GM23338 (cell line): ENCODE measurements around the gene ABHD16A.

ENCODE experiments used
- EZH2 ChIP-seq: fragments of 200-600 bp; sonication (generic); IDR thresholded peaks from one replicate; pipeline ENCODE4 v1.8.0; 2017; ENCODE audit warnings: antibody characterized with exemption, mild to moderate bottlenecking, low read depth; ENCODE audit not compliant: unreplicated experiment
- EZH2phosphoT487 ChIP-seq: fragments of 200-600 bp; sonication (generic); IDR thresholded peaks from one replicate; pipeline ENCODE4 v1.8.1; 2018; ENCODE audit warnings: antibody characterized with exemption; ENCODE audit not compliant: unreplicated experiment
- JUNB ChIP-seq: IDR thresholded peaks from one replicate; pipeline ENCODE4 v1.6.1; 2016; ENCODE audit warnings: antibody characterized with exemption; ENCODE audit not compliant: unreplicated experiment
- POLR2AphosphoS5 ChIP-seq: IDR thresholded peaks from 2 replicates; pipeline ENCODE4 v1.6.1; 2016; ENCODE audit warnings: antibody characterized with exemption, low read depth
- STAT1 ChIP-seq: IDR thresholded peaks from one replicate; pipeline ENCODE4 v1.6.1; 2016; ENCODE audit warnings: antibody characterized with exemption; ENCODE audit not compliant: unreplicated experiment
- TF ChIP-seq, protein P1 (sequence below), 2 experiments: fragments of 200-600 bp in 1 of 2; sonication (generic) in 1 of 2; conservative IDR thresholded peaks; 2 replicates each; pipeline versions ENCODE4 v1.5.1 to v1.6.1; 2016 to 2017; ENCODE audit warnings: antibody characterized with exemption in 2 of 2, low read depth in 2 of 2, mild to moderate bottlenecking in 2 of 2, moderate library complexity in 1 of 2
- TF ChIP-seq, protein P2 (sequence below): IDR thresholded peaks from one replicate; pipeline ENCODE4 v1.6.1; 2018; ENCODE audit warnings: antibody characterized with exemption; ENCODE audit not compliant: unreplicated experiment

DNA sequence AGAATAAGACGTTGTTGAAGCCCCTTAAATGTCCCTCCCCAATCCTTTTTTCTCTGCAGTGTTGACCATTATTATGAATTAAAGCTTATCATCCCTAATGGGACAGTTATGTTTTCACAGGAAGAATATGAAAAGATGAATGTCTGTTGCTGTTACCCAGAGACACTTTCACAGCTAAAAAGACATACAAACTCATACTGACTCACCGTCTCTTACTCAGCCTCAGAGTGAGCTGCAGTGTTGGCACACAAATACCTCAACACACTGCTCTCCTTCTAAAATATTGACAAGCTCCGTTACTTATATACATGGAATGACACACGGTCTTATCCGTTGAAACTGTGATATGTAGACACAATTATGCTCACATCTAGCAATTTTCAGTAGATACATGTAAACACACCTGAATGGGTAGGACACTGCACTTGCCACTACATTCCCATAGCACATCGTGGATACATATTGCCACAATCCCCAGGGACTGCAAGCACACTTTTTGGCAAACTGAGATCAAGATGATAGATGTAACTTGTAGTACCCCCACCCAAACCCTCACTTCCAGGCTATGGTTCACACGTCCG lies 49.7 kb upstream of the ABHD16A start:
- TF ChIP-seq, protein P1, sequence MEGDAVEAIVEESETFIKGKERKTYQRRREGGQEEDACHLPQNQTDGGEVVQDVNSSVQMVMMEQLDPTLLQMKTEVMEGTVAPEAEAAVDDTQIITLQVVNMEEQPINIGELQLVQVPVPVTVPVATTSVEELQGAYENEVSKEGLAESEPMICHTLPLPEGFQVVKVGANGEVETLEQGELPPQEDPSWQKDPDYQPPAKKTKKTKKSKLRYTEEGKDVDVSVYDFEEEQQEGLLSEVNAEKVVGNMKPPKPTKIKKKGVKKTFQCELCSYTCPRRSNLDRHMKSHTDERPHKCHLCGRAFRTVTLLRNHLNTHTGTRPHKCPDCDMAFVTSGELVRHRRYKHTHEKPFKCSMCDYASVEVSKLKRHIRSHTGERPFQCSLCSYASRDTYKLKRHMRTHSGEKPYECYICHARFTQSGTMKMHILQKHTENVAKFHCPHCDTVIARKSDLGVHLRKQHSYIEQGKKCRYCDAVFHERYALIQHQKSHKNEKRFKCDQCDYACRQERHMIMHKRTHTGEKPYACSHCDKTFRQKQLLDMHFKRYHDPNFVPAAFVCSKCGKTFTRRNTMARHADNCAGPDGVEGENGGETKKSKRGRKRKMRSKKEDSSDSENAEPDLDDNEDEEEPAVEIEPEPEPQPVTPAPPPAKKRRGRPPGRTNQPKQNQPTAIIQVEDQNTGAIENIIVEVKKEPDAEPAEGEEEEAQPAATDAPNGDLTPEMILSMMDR (conservative IDR thresholded peaks at IDR 0.05; ENCODE audit: low read depth in 2 of 2): no peak
- TF ChIP-seq EZH2: no peak
- TF ChIP-seq JUNB: no peak
- TF ChIP-seq, protein P2, sequence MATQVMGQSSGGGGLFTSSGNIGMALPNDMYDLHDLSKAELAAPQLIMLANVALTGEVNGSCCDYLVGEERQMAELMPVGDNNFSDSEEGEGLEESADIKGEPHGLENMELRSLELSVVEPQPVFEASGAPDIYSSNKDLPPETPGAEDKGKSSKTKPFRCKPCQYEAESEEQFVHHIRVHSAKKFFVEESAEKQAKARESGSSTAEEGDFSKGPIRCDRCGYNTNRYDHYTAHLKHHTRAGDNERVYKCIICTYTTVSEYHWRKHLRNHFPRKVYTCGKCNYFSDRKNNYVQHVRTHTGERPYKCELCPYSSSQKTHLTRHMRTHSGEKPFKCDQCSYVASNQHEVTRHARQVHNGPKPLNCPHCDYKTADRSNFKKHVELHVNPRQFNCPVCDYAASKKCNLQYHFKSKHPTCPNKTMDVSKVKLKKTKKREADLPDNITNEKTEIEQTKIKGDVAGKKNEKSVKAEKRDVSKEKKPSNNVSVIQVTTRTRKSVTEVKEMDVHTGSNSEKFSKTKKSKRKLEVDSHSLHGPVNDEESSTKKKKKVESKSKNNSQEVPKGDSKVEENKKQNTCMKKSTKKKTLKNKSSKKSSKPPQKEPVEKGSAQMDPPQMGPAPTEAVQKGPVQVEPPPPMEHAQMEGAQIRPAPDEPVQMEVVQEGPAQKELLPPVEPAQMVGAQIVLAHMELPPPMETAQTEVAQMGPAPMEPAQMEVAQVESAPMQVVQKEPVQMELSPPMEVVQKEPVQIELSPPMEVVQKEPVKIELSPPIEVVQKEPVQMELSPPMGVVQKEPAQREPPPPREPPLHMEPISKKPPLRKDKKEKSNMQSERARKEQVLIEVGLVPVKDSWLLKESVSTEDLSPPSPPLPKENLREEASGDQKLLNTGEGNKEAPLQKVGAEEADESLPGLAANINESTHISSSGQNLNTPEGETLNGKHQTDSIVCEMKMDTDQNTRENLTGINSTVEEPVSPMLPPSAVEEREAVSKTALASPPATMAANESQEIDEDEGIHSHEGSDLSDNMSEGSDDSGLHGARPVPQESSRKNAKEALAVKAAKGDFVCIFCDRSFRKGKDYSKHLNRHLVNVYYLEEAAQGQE: no peak
- no peak for TF ChIP-seq EZH2phosphoT487
- TF ChIP-seq POLR2AphosphoS5: no peak
- TF ChIP-seq STAT1: no peak
